ENCODE results near the gene DHFR.

DNA sequence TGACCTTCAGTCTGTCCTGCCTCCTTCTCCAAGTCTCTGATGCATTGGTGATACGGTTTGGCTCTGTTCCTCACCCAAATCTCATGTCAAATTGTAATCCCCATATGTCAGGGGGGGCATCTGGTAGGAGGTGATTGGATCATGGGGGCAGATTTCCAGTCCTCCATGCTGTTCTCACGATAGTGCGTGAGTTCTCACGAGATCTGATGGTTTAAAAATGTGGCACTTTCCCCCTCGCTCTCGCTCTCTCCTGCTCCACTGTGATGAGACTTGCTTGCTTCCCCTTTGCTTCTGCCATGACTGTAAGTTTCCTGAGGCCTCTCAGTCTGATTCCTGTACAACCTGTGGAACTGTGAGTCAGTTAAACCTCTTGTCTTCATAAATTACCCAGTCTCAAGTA, 70.0 kb downstream of the DHFR start:
- no peak for TF ChIP-seq POLR2A (IDR thresholded peaks at IDR 0.05; ENCODE audit: extremely low read depth, insufficient read length)
- TF ChIP-seq CTCF (IDR thresholded peaks at IDR 0.05; ENCODE audit: low read depth, low read length): no peak
- TF ChIP-seq, protein P1, sequence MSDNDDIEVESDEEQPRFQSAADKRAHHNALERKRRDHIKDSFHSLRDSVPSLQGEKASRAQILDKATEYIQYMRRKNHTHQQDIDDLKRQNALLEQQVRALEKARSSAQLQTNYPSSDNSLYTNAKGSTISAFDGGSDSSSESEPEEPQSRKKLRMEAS (IDR thresholded peaks at IDR 0.05; ENCODE audit: low read depth, low read length): no peak
- TF ChIP-seq MYC (IDR thresholded peaks at IDR 0.05; ENCODE audit: low read depth, low read length): no peak
